ENCODE measurements around the gene MMP26. TPM values are rescaled to one million over a fixed set of nuclear protein-coding genes. Genes with fewer than 3 reads are reported as not detected.

MMP26 gene
- total RNA-seq = not detected

DNA sequence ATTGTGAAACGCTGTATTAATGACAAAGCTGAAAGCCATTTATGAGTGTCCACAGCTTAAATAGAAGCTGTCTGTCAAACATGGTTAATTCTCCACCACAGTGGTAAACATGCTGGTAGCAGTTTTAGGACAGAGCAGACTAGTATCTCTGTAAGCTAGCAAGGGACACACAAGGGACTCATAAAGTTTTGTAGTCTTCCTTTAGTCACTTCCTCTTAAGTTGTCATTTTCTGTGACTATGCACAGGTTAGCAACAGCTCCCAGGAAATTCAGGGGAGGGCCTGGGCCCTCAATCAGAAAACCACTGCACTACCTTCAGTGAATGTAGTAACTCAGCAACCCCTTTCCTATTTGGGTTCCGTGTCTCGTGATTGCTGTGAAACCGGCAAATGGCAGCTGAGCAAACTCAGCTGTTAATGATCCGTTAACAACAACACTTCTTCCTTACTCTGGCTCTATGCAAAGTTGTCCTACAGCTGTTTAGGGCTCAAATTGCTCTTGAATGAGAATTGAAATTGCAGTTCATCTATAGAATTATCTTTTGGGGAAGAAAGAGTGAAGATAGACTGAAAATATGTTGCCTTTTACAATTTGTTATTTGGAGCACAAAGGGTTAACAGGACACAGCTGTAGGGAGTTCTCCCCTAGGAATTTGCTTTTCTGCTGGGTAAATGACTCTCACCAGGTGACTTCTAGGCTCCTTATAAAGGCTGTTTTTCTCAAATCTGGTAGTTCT, at the start of gene MMP26:
Gene MMP26 (plus strand): TSS at position 731 of the 736 bp plus-strand sequence.
- no peak for FAIRE-seq
- DNase-seq (ENCODE audit: low spot score in 2 of 2) = no peak

DNA sequence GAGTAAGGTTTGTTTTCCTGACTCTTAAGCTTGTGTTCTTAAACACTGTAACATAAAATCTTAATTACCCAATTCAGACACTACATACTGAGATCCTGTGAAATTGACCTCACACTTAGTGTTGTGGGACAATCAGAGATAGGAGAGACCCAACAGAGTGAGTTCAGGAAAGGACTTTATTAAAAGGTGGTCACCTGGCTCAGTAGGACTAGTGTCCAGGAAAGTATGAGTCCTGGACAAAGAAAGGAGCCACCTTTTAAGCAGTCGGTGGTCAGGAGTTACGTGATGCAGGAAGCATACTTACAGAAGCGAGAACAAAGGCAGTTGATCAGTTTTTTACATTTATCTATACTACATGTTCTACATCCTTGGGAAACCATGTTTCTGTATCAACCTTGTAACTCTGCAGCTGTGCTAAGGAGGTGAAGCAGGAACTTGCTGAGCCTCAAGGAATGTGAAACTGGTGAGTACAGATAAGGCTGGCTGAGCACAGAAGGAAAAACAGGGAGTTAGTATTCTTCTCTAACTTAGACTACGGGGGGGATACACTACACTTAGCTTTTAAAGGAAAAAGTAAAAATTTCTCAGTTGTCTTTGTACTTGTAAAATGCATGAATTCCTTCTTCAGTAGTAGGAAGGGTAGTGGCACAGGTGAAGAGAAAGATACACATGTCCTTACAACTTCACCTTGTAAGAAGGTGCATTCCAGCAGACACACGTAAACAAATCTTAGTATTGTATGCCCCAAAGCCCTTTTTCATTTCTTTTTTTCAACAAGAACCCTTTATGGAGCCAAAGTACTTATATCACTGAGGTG, 45.7 kb upstream of the MMP26 start:
- FAIRE-seq = no peak

DNA sequence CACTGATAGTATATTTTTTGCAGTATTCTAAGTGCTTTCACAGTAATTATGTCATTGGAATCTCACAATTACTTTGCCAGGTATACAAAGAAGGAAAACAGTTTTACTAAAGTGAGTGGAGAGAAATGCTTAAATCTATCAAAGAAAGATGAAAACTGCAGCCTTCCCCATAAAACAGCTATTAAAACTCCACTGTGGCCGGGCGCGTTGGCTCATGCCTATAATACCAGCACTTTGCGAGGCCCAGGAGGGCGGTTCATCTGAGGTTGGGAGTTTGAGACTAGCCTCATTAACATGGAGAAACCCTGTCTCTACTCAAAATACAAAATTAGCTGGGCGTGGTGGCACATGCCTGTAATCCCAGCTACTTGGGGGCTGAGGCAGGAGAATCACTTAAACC, 41.7 kb upstream of the MMP26 start:
- FAIRE-seq = no peak

More for the DNA sequence above, 45.7 kb upstream of the MMP26 start:
- no peak for DNase-seq (ENCODE audit: low spot score in 2 of 2)

GRCh38 chr11:4664183-4664582, 40.4 kb upstream of the MMP26 start:
- no peak for FAIRE-seq
- DNase-seq (ENCODE audit: low spot score in 2 of 2) = no peak

More for the DNA sequence above, 41.7 kb upstream of the MMP26 start:
- DNase-seq (ENCODE audit: low spot score in 2 of 2) = no peak

- FAIRE-seq (no peak), DNase-seq (ENCODE audit: low spot score in 2 of 2) (no peak)
Measured at GRCh38 chr11:4664786-4665185, 39.8 kb upstream of the MMP26 start.

DNA sequence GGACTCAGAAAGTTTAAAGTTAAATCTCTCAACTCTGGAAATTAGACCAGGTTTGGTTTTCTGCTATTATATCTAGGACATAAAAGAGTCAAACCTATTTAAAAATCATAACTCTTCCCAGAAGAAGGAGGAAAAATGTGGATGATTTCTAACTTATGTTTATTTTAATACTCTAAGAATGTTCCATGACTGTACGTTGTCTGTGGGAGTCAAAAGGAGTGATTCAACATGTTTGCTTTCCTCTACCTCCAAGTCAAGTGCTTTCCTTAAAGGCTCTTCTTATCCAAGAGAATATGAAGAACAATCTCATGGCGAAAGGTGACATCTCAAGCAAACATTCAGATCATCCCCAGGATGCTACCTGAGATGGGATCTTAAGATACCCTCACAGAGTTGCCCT, 39.2 kb upstream of the MMP26 start:
- no peak for FAIRE-seq
- DNase-seq (ENCODE audit: low spot score in 2 of 2) = no peak

GRCh38 chr11:4671741-4672140, 32.8 kb upstream of the MMP26 start:
- no peak for FAIRE-seq
- DNase-seq (ENCODE audit: low spot score in 2 of 2) = no peak

GRCh38 chr11:4672470-4672869, 32.1 kb upstream of the MMP26 start:
- FAIRE-seq (no peak), DNase-seq (ENCODE audit: low spot score in 2 of 2) (no peak)

DNA sequence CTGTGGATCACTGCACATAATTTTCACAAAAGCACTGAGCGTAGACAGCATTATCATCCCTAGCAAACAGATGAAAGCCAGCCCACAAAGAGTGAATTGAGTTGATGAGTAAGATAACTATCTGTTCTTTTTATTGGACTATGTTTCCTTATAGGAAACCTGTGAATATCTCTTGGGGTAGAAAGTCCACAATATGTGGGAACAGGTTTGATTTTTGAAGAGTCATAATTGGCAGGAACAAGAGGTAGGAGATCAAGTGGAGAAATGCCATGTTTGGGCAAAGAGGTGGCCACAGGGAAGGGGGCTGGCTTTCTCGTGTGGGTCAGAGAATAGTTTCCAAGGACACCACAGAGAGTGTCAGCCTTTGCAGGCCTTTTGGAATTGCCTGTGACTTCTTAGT, 30.8 kb upstream of the MMP26 start:
- DNase-seq (ENCODE audit: low spot score in 2 of 2) (no peak), FAIRE-seq (no peak)

DNA sequence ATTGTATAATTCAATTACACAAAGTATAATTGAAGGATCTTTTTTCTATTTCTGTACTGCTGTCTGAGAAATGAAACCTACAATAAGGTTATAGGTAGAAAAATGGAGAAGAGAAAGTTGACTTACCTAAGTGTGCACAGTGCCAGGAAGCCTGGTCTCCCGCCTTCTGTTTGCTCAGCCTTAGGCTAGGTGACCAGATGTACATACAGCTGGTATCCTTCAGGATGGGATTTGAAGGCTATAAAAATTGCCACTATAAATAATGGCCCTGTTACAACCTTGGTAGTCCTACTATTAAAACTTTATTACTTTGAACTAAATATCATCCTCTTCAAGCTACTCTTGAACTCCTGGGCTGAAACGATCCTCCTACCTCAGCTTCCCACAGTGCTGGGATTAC, 26.6 kb upstream of the MMP26 start:
- no peak for FAIRE-seq
- DNase-seq (ENCODE audit: low spot score in 2 of 2) = no peak

- FAIRE-seq (no peak), DNase-seq (ENCODE audit: low spot score in 2 of 2) (no peak)
Measured at GRCh38 chr11:4680341-4680740, 24.2 kb upstream of the MMP26 start.

GRCh38 chr11:4682623-4683419, 21.8 kb upstream of the MMP26 start:
- FAIRE-seq (no peak), DNase-seq (ENCODE audit: low spot score in 2 of 2) (no peak)

DNA sequence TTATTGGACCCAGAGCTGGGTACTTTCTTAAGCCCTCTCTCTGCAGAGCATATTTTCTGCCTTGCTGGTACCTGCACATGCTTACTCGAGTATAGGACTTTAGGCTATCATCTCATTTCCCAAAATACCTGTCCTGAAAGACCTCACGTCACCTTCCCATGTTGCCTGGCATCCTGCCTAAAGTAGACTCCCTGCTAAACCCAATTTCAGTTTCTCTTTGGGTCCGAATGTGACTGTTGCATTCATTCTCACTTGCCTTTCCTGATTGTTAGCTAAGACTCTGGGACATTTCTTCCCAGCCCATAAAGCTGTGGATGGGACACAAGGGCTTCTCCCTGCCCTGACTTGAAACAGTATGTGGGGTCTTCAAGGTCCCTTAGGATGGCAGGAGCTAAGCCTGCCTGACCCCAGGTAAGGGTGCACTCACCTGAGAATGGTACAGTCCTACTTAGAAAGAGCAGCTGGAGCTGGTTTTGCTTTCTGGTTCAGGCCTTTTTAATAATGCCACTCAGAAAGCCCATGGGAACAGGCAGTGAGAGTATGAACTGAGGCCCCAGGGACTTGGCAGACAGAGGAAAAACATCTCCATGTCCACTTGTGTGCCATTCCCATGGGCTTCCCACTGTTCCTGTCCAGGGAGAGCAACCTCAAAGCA, 19.8 kb upstream of the MMP26 start:
- no peak for FAIRE-seq
- DNase-seq (ENCODE audit: low spot score in 2 of 2) = no peak

DNA sequence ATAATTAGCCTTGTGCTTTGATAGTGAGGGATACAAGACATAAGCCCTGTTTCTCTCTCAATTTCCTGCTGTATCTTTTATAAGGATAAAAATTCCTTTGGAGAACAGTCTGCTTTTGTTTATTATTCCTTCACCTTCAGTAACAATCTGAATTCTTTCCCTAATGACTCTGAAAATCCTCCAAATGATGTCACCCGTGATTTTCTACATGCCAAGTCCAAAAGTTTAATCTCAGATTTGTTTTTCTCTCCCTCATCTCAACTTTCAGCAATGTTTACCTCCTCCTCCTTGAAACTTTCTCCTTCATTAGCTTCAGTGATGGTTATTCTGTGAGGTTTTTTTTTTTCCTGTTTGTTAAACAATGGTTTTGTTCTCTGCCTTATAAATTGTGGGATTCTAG, 9.1 kb upstream of the MMP26 start:
- no peak for FAIRE-seq
- no peak for DNase-seq (ENCODE audit: low spot score in 2 of 2)

DNA sequence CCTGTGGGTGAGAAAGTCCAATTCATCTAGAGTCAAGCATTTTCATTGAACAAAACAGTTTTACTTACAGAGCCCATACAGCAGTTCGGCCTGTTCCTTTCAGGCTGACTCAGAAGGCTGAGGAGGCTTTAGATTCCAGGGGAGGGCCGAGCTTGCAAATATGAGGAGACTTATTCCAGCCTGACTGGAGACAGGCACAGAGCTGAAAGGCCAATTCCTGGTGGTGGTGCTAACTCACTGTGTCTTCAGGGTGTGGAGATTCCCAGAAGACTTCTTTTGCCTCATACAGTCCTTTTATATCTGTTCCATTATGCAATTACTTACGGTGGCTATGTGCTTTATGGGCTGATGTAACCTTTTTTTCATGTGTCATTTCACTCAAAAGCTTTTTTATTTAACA, 7.0 kb upstream of the MMP26 start, which contains the start of gene OR51E2:
Gene OR51E2 (minus strand): TSS at position 269 of the 400 bp plus-strand sequence. CDS start 15,142 bp downstream, outside the sequence.
- DNase-seq (ENCODE audit: low spot score in 2 of 2) (no peak), FAIRE-seq (no peak)

DNA sequence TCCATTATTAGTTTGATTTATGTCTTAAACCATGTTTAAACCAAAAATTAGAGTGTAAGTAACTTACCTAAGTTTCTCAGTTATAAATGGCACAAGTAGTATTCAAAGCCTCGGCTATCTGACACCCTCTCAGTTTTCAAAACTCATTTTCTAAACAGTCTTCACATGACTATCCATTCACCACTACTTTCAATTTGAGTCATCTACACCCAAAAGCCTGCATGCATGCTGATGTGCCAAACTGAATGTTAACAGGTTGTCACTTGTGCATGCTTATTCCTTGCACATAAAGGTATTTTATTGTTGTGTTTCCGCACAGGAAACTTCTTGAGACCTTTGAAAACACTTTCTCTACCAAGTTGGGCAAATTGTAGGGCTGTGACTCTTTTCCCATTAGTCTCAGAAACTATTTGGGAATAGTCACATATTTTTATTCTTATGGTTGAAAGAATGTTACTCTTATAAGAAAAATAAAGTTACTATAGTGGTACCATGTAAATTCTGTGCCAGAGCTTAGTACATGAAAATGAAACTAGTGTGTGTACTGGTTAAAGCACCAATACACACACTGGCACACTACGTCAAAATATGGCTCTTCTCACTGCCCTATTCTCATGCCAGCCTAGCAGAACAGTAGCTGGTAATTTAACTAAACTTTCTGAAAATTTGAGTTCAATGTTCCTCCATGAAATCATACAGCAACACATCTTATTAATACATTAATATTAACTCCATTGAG, 4.7 kb upstream of the MMP26 start:
- no peak for DNase-seq (ENCODE audit: low spot score in 2 of 2)
- no peak for FAIRE-seq

DNA sequence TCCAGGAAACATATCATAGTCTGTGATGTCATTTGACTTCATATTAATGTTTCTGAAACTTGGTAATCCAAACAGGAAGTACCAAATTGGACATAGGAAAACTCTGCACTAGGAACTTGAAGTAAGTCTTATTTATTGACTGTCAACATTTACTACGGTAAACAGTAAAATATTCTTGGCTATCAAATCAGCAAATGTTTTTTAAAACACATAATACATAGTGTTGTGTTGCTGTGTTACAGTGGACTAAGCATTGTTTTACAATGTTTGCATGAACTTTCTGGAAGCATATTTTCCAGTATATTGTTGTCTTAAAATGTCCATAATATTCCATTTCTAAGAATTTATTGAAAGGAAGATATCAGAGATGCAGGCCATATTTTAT, 4.2 kb upstream of the MMP26 start:
- FAIRE-seq = no peak
- DNase-seq (ENCODE audit: low spot score in 2 of 2) = no peak

- FAIRE-seq (no peak), DNase-seq (ENCODE audit: low spot score in 2 of 2) (no peak)
Measured at GRCh38 chr11:4704790-4705334, 278 bp downstream of the MMP26 start.

DNA sequence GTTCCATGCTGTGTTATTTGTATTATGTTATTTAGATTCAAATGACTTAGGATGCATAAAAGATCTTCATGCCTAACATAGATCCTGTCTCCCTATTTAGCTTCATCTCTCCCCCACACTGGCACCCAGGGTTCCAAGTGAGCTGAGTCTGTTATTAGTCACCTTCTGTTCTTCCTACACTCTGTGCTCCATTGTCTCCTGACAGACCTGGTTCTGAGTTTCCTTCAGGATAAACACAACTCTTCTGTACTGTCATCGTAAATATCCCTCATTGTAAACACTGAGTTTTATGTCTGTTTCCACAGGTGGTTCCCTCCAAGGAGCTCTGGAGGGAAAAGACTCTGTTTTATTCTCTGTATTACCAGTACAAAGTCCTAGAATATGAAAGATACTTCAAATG, 8.7 kb downstream of the MMP26 start:
- DNase-seq (ENCODE audit: low spot score in 2 of 2) (no peak), FAIRE-seq (no peak)

Data from frontal cortex (tissue), 4 donors.